GM23338 (cell line): Measurements from ENCODE around the gene MAP2K6. TPM values are rescaled to one million over a fixed set of nuclear protein-coding genes. Genes with fewer than 3 reads are reported as not detected.

Source experiments
- ATAC-seq: fragments of 200-7000 bp; cut with Tn5 transposase; 3 replicates; pipeline ENCODE4 v1.9.1; 2020
- DNase-seq: peaks from one replicate; pipeline ENCODE4 v3.0.0-alpha.2; 2015; ENCODE audit warnings: low spot score
- H2AFZ ChIP-seq: fragments of 200-600 bp; sonication (generic); 2 replicates; pipeline ENCODE4 v1.8.0; 2016; ENCODE audit warnings: antibody characterized with exemption, mild to moderate bottlenecking, moderate library complexity
- H3F3A ChIP-seq: fragments of 200-600 bp; sonication (generic); replicated peaks from 2 replicates; pipeline ENCODE4 v1.8.0; 2017; ENCODE audit warnings: antibody characterized with exemption, mixed run types, low read depth
- H3K27ac ChIP-seq: fragments of 200-600 bp; sonication (generic); 2 replicates; pipeline ENCODE4 v1.6.1; 2016; ENCODE audit warnings: low read depth
- H3K27me3 ChIP-seq: fragments of 200-600 bp; sonication (generic); 2 replicates; pipeline ENCODE4 v1.8.0; 2016; ENCODE audit warnings: mild to moderate bottlenecking, mixed run types, moderate library complexity; ENCODE audit not compliant: insufficient read depth
- H3K36me3 ChIP-seq: fragments of 200-600 bp; sonication (generic); 2 replicates; pipeline ENCODE4 v1.8.0; 2016; ENCODE audit warnings: mild to moderate bottlenecking; ENCODE audit not compliant: insufficient read depth
- H3K4me1 ChIP-seq: fragments of 200-600 bp; sonication (generic); 2 replicates; pipeline ENCODE4 v1.8.0; 2016; ENCODE audit warnings: mild to moderate bottlenecking, moderate library complexity; ENCODE audit not compliant: insufficient read depth
- H3K4me2 ChIP-seq: fragments of 200-600 bp; sonication (generic); 2 replicates; pipeline ENCODE4 v1.7.1; 2017; ENCODE audit warnings: mixed run types
- H3K4me3 ChIP-seq: fragments of 200-600 bp; sonication (generic); 2 replicates; pipeline ENCODE4 v1.6.1; 2016; ENCODE audit warnings: mixed run types
- H3K79me2 ChIP-seq: fragments of 200-600 bp; sonication (generic); replicated peaks from 2 replicates; pipeline ENCODE4 v1.8.0; 2017; ENCODE audit warnings: mild to moderate bottlenecking; ENCODE audit not compliant: insufficient read depth
- H3K9me2 ChIP-seq: fragments of 200-600 bp; sonication (generic); 2 replicates; pipeline ENCODE4 v1.8.0; 2017; ENCODE audit not compliant: insufficient read depth
- H4K20me1 ChIP-seq: fragments of 200-600 bp; sonication (generic); replicated peaks from 2 replicates; pipeline ENCODE4 v1.8.0; 2017; ENCODE audit warnings: mild to moderate bottlenecking; ENCODE audit not compliant: insufficient read depth
- H3K27ac Mint-ChIP-seq: 2 replicates; pipeline ENCODE4 v1.8.0; 2020; ENCODE audit warnings: inconsistent platforms, mild to moderate bottlenecking, moderate library complexity, mixed read lengths
- H3K27me3 Mint-ChIP-seq: 3 replicates; pipeline ENCODE4 v1.8.0; 2022; ENCODE audit warnings: low read depth, mild to moderate bottlenecking, moderate library complexity, mixed read lengths, inconsistent platforms; ENCODE audit not compliant: insufficient read depth, poor library complexity
- H3K36me3 Mint-ChIP-seq: 3 replicates; pipeline ENCODE4 v1.8.0; 2021; ENCODE audit warnings: low read depth, mild to moderate bottlenecking, inconsistent platforms, moderate library complexity, mixed read lengths
- H3K4me1 Mint-ChIP-seq: 3 replicates; pipeline ENCODE4 v1.8.0; 2020; ENCODE audit warnings: mild to moderate bottlenecking, inconsistent platforms, mixed read lengths
- H3K4me3 Mint-ChIP-seq: 3 replicates; pipeline ENCODE4 v1.8.0; 2021; ENCODE audit warnings: moderate library complexity, mild to moderate bottlenecking, inconsistent platforms, mixed read lengths
- H3K9me3 Mint-ChIP-seq: 3 replicates; pipeline ENCODE4 v1.8.0; 2020; ENCODE audit warnings: moderate library complexity, mild to moderate bottlenecking, inconsistent platforms, mixed read lengths
- CREB1 ChIP-seq: fragments of 250-450 bp; sonication (Bioruptor Pico); IDR thresholded peaks from 2 replicates; pipeline ENCODE4 v1.5.0; 2020; ENCODE audit warnings: low read depth, mild to moderate bottlenecking, moderate library complexity
- EZH2 ChIP-seq: fragments of 200-600 bp; sonication (generic); IDR thresholded peaks from one replicate; pipeline ENCODE4 v1.8.0; 2017; ENCODE audit warnings: antibody characterized with exemption, mild to moderate bottlenecking, low read depth; ENCODE audit not compliant: unreplicated experiment
- EZH2phosphoT487 ChIP-seq: fragments of 200-600 bp; sonication (generic); IDR thresholded peaks from one replicate; pipeline ENCODE4 v1.8.1; 2018; ENCODE audit warnings: antibody characterized with exemption; ENCODE audit not compliant: unreplicated experiment
- JUNB ChIP-seq: IDR thresholded peaks from one replicate; pipeline ENCODE4 v1.6.1; 2016; ENCODE audit warnings: antibody characterized with exemption; ENCODE audit not compliant: unreplicated experiment
- NANOG ChIP-seq: IDR thresholded peaks from 2 replicates; pipeline ENCODE4 v1.6.1; 2016; ENCODE audit warnings: antibody characterized with exemption, borderline replicate concordance
- POLR2AphosphoS5 ChIP-seq: IDR thresholded peaks from 2 replicates; pipeline ENCODE4 v1.6.1; 2016; ENCODE audit warnings: antibody characterized with exemption, low read depth
- ZNF114 ChIP-seq: fragments of 250-450 bp; sonication (Bioruptor Pico); IDR thresholded peaks from 2 replicates; pipeline ENCODE4 v1.5.0; 2020; ENCODE audit warnings: mild to moderate bottlenecking, moderate library complexity
- ZNF331 ChIP-seq: fragments of 250-450 bp; sonication (Bioruptor Pico); IDR thresholded peaks from 2 replicates; pipeline ENCODE4 v1.5.0; 2020; ENCODE audit warnings: low read depth, mild to moderate bottlenecking, moderate library complexity
- long read RNA-seq: library from polyadenylated mRNA; unstranded; transcript quantifications from one replicate; pipeline ENCODE4 v2.0.0, GENCODE V29; 2020; ENCODE audit not compliant: unreplicated experiment
- polyA plus RNA-seq: library from polyadenylated mRNA; unstranded; fragments of >200 nt; fragmentation: Nextera tagmentation; extraction: Ambion mirVana; gene quantifications from 2 replicates; pipeline ENCODE4 v1.2.1, GENCODE V29; 2016
- total RNA-seq: library from RNA; depleted of rRNA; stranded (reverse); fragments of >200 nt; shearing (Covaris generic); gene quantifications from 2 replicates; pipeline ENCODE4 v1.2.3, GENCODE V29; 2014; rRNA removed
- TF ChIP-seq, protein P1 (sequence below): fragments of 250-450 bp; sonication (Bioruptor Pico); IDR thresholded peaks from 2 replicates; pipeline ENCODE4 v1.5.0; 2020; ENCODE audit warnings: mild to moderate bottlenecking, moderate library complexity
- TF ChIP-seq, protein P2 (sequence below): IDR thresholded peaks from 2 replicates; pipeline ENCODE4 v1.6.1; 2016; ENCODE audit warnings: antibody characterized with exemption

MAP2K6 gene
- total RNA-seq: 26.3 and 27.0 TPM in 2 replicates
- 31.1 and 33.2 TPM in 2 replicates for polyA plus RNA-seq
- long read RNA-seq, full-length matches to known transcripts: 30 of 38 reads
- long read RNA-seq, partial matches to known transcripts: 2 of 38 reads
- long read RNA-seq, other reads (novel, unspliced or antisense): 6 of 38 reads

DNA sequence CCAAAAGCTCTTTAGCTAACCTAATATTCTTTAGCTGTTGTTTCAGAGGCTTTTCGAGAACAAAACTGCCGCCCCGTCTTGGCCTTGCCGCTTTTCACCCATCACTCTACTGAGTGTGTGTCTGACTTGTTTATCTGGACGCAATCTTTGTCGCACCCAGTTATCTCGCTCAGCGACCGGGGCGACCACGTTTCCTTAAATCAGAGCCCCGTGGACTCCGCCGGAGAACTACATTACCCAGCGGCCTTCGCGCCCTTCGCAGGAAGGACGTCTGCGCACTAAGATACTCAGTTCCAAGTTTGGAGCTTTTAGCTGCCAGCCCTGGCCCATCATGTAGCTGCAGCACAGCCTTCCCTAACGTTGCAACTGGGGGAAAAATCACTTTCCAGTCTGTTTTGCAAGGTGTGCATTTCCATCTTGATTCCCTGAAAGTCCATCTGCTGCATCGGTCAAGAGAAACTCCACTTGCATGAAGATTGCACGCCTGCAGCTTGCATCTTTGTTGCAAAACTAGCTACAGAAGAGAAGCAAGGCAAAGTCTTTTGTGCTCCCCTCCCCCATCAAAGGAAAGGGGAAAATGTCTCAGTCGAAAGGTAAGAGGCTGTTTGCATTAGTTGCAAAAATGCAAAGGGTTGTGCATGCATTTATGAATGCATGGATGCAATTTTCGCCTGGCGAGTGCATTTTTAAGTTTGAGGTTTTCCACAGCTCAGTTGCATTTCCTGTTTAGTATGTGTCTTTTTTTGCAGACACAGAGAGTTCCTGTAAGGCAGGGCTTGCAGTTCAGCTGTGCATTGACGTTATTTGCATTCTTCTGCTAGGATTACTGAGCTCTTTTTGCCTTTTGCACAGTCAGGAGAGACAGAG, at the start of gene MAP2K6:
Gene MAP2K6 (plus strand): TSS at position 290 of the 867 bp plus-strand sequence. CDS start 288 bp downstream, at position 578.
- H3K36me3 Mint-ChIP-seq: no peaks in the 10 kb centered on the region
- H3K9me3 Mint-ChIP-seq: no peaks in the 10 kb centered on the region
- H3K4me1 Mint-ChIP-seq: peaks cover 17% of the 10 kb centered on the region
- Histone ChIP-seq H3K79me2 (peaks cover 49% of the 10 kb centered on the region), H3K27ac (peak within 1 kb of the TSS; percentile 40), H3K4me1 (peaks cover 46% of the 10 kb centered on the region), H2AFZ (peak within 1 kb of the TSS; percentile 87), H3K9me2 (no peaks in the 10 kb centered on the region), H3K27me3 (no peaks in the 10 kb centered on the region), H3F3A (0 out of 2 replicates have a peak, but pooled peaks cover 5% of the 10 kb centered on the region), H4K20me1 (no peaks in the 10 kb centered on the region), H3K36me3 (no peaks in the 10 kb centered on the region), H3K4me2 (peak within 1 kb of the TSS; percentile 85), H3K4me3 (peak within 1 kb of the TSS; percentile 83)
- H3K4me3 Mint-ChIP-seq: no peak within 1 kb of the TSS
- H3K27ac Mint-ChIP-seq: no peak within 1 kb of the TSS
- H3K27me3 Mint-ChIP-seq: peaks cover 3% of the 10 kb centered on the region
- TF ChIP-seq EZH2phosphoT487: no peak
- no peak for TF ChIP-seq JUNB
- TF ChIP-seq ZNF114 (CRISPR knock-in tag): no peak
- TF ChIP-seq, protein P1, sequence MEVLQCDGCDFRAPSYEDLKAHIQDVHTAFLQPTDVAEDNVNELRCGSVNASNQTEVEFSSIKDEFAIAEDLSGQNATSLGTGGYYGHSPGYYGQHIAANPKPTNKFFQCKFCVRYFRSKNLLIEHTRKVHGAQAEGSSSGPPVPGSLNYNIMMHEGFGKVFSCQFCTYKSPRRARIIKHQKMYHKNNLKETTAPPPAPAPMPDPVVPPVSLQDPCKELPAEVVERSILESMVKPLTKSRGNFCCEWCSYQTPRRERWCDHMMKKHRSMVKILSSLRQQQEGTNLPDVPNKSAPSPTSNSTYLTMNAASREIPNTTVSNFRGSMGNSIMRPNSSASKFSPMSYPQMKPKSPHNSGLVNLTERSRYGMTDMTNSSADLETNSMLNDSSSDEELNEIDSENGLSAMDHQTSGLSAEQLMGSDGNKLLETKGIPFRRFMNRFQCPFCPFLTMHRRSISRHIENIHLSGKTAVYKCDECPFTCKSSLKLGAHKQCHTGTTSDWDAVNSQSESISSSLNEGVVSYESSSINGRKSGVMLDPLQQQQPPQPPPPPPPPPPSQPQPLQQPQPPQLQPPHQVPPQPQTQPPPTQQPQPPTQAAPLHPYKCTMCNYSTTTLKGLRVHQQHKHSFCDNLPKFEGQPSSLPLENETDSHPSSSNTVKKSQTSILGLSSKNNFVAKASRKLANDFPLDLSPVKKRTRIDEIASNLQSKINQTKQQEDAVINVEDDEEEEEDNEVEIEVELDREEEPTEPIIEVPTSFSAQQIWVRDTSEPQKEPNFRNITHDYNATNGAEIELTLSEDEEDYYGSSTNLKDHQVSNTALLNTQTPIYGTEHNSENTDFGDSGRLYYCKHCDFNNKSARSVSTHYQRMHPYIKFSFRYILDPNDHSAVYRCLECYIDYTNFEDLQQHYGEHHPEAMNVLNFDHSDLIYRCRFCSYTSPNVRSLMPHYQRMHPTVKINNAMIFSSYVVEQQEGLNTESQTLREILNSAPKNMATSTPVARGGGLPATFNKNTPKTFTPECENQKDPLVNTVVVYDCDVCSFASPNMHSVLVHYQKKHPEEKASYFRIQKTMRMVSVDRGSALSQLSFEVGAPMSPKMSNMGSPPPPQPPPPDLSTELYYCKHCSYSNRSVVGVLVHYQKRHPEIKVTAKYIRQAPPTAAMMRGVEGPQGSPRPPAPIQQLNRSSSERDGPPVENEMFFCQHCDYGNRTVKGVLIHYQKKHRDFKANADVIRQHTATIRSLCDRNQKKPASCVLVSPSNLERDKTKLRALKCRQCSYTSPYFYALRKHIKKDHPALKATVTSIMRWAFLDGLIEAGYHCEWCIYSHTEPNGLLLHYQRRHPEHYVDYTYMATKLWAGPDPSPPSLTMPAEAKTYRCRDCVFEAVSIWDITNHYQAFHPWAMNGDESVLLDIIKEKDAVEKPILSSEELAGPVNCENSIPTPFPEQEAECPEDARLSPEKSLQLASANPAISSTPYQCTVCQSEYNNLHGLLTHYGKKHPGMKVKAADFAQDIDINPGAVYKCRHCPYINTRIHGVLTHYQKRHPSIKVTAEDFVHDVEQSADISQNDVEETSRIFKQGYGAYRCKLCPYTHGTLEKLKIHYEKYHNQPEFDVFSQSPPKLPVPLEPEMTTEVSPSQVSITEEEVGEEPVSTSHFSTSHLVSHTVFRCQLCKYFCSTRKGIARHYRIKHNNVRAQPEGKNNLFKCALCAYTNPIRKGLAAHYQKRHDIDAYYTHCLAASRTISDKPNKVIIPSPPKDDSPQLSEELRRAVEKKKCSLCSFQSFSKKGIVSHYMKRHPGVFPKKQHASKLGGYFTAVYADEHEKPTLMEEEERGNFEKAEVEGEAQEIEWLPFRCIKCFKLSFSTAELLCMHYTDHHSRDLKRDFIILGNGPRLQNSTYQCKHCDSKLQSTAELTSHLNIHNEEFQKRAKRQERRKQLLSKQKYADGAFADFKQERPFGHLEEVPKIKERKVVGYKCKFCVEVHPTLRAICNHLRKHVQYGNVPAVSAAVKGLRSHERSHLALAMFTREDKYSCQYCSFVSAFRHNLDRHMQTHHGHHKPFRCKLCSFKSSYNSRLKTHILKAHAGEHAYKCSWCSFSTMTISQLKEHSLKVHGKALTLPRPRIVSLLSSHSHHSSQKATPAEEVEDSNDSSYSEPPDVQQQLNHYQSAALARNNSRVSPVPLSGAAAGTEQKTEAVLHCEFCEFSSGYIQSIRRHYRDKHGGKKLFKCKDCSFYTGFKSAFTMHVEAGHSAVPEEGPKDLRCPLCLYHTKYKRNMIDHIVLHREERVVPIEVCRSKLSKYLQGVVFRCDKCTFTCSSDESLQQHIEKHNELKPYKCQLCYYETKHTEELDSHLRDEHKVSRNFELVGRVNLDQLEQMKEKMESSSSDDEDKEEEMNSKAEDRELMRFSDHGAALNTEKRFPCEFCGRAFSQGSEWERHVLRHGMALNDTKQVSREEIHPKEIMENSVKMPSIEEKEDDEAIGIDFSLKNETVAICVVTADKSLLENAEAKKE (CRISPR knock-in tag): no peak
- no peak for TF ChIP-seq ZNF331 (CRISPR knock-in tag)
- TF ChIP-seq POLR2AphosphoS5: peak; percentile 62
- no peak for TF ChIP-seq NANOG
- TF ChIP-seq, protein P2, sequence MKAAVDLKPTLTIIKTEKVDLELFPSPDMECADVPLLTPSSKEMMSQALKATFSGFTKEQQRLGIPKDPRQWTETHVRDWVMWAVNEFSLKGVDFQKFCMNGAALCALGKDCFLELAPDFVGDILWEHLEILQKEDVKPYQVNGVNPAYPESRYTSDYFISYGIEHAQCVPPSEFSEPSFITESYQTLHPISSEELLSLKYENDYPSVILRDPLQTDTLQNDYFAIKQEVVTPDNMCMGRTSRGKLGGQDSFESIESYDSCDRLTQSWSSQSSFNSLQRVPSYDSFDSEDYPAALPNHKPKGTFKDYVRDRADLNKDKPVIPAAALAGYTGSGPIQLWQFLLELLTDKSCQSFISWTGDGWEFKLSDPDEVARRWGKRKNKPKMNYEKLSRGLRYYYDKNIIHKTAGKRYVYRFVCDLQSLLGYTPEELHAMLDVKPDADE: peak; percentile 69
- peak; percentile 57; the same call in 1 of the 2 replicates for TF ChIP-seq CREB1 (CRISPR knock-in tag)
- no peak for TF ChIP-seq EZH2
- ATAC-seq: peak; percentile 97
- peak; percentile 93 for DNase-seq
